IMR-90 (cell line): Measurements from ENCODE around the gene EFCAB8. TPM values are rescaled to one million over a fixed set of nuclear protein-coding genes. Genes with fewer than 3 reads are reported as not detected.

Experiments
- ATAC-seq: fragments of 200-7000 bp; cut with Tn5 transposase; 2 replicates; pipeline ENCODE4 v1.9.1; 2020; ENCODE audit warnings: low read depth, mild to moderate bottlenecking, moderate library complexity
- BruUV-seq: library from RNA; stranded (reverse); fragments of 400-500 nt; replicated peaks from 2 replicates; lab custom pipeline; 2021; lab: Mats Ljungman, UMichigan
- CTCF ChIA-PET: fragments of 300-600 bp; formaldehyde crosslinking; extraction: SDS; loops from one replicate; lab custom pipeline; 2021; ENCODE audit warnings: antibody characterized with exemption; lab: Yijun Ruan, JAX
- POLR2A ChIA-PET: fragments of 300-600 bp; sonication (Branson Sonifier 250); formaldehyde crosslinking; loops from one replicate; lab custom pipeline; 2022; ENCODE audit warnings: antibody characterized with exemption; ENCODE audit not compliant: unreplicated experiment; lab: Charles Lee
- DNase-seq: peaks from one replicate; pipeline ENCODE4 v3.0.0; 2013
- H2AFZ ChIP-seq: replicated peaks from 2 replicates; pipeline ENCODE3; 2013; ENCODE audit warnings: low read length, mild to moderate bottlenecking; ENCODE audit not compliant: poor library complexity
- H2AK5ac ChIP-seq: 2 replicates; pipeline ENCODE4 v1.6.1; 2013; ENCODE audit warnings: low read depth, low read length, inconsistent platforms
- H2AK9ac ChIP-seq: replicated peaks from 2 replicates; pipeline ENCODE3; 2013; ENCODE audit warnings: mild to moderate bottlenecking, low read depth, low read length, moderate library complexity; ENCODE audit not compliant: poor library complexity
- H2BK120ac ChIP-seq: 2 replicates; pipeline ENCODE4 v1.6.1; 2013; ENCODE audit warnings: low read depth, low read length, inconsistent platforms
- H2BK15ac ChIP-seq: 3 replicates; pipeline ENCODE4 v1.6.1; 2013; ENCODE audit warnings: low read depth, low read length, inconsistent platforms
- H2BK20ac ChIP-seq: 2 replicates; pipeline ENCODE4 v1.6.1; 2013; ENCODE audit warnings: low read depth, mild to moderate bottlenecking, inconsistent platforms, low read length, moderate library complexity
- H2BK5ac ChIP-seq: 2 replicates; pipeline ENCODE4 v1.6.1; 2013; ENCODE audit warnings: mild to moderate bottlenecking, low read depth, low read length, inconsistent platforms; ENCODE audit not compliant: poor library complexity, severe bottlenecking
- H3K14ac ChIP-seq: replicated peaks from 2 replicates; pipeline ENCODE4 v1.6.1; 2013; ENCODE audit warnings: low read depth, low read length, inconsistent platforms
- H3K18ac ChIP-seq: 2 replicates; pipeline ENCODE4 v1.6.1; 2013; ENCODE audit warnings: low read depth, low read length, control low read depth
- H3K23ac ChIP-seq: 2 replicates; pipeline ENCODE4 v1.6.1; 2013; ENCODE audit warnings: low read depth, low read length, inconsistent platforms
- H3K27ac ChIP-seq: 2 replicates; pipeline ENCODE4 v1.5.1; 2013; ENCODE audit warnings: mild to moderate bottlenecking, control low read depth, low read length; ENCODE audit not compliant: insufficient read depth
- H3K27me3 ChIP-seq: 2 replicates; pipeline ENCODE4 v1.6.1; 2013; ENCODE audit warnings: low read length; ENCODE audit not compliant: control insufficient read depth, insufficient read depth
- H3K36me3 ChIP-seq: 2 replicates; pipeline ENCODE4 v1.6.1; 2013; ENCODE audit warnings: low read length, mixed read lengths; ENCODE audit not compliant: control insufficient read depth, insufficient read depth
- H3K4ac ChIP-seq: 2 replicates; pipeline ENCODE4 v1.6.1; 2013; ENCODE audit warnings: low read depth, low read length, inconsistent platforms
- H3K4me1 ChIP-seq: 2 replicates; pipeline ENCODE4 v1.6.1; 2013; ENCODE audit warnings: low read length, mixed read lengths; ENCODE audit not compliant: control insufficient read depth, insufficient read depth
- H3K4me2 ChIP-seq: 2 replicates; pipeline ENCODE4 v1.6.1; 2013; ENCODE audit warnings: low read depth, mild to moderate bottlenecking, control low read depth, low read length, moderate library complexity
- H3K4me3 ChIP-seq: 2 replicates; pipeline ENCODE4 v1.5.1; 2013; ENCODE audit warnings: low read depth, mild to moderate bottlenecking, control low read depth, low read length, moderate library complexity; ENCODE audit not compliant: insufficient read depth
- H3K56ac ChIP-seq: 2 replicates; pipeline ENCODE4 v1.6.1; 2013; ENCODE audit warnings: low read length, inconsistent platforms; ENCODE audit not compliant: insufficient read depth; ENCODE audit errors: extremely low read depth
- H3K79me1 ChIP-seq, 2 experiments: 2 replicates each; pipeline ENCODE4 v1.6.1; 2013; ENCODE audit warnings: low read length in 2 of 2, inconsistent platforms in 1 of 2, low read depth in 1 of 2
- H3K9ac ChIP-seq: 2 replicates; pipeline ENCODE4 v1.6.1; 2013; ENCODE audit warnings: low read depth, low read length, control low read depth
- H3K9me1 ChIP-seq: 2 replicates; pipeline ENCODE4 v1.6.1; 2013; ENCODE audit warnings: low read length, inconsistent platforms; ENCODE audit not compliant: insufficient read depth
- H3K9me3 ChIP-seq: 2 replicates; pipeline ENCODE4 v1.6.1; 2013; ENCODE audit warnings: low read length; ENCODE audit not compliant: control insufficient read depth, insufficient read depth
- H4K20me1 ChIP-seq: 2 replicates; pipeline ENCODE4 v1.6.1; 2013; ENCODE audit warnings: low read length, inconsistent platforms; ENCODE audit not compliant: insufficient read depth
- H4K5ac ChIP-seq: 2 replicates; pipeline ENCODE4 v1.6.1; 2013; ENCODE audit warnings: mild to moderate bottlenecking, low read depth, low read length, control low read depth
- H4K8ac ChIP-seq, 2 experiments: 2 replicates each; pipeline ENCODE4 v1.6.1; 2013; ENCODE audit warnings: low read depth in 2 of 2, low read length in 2 of 2, control low read depth in 1 of 2, inconsistent platforms in 1 of 2
- H4K91ac ChIP-seq: 2 replicates; pipeline ENCODE4 v1.6.1; 2013; ENCODE audit warnings: low read depth, low read length, inconsistent platforms; ENCODE audit not compliant: insufficient read depth
- CEBPB ChIP-seq: IDR thresholded peaks from 2 replicates; pipeline ENCODE4 v1.6.1; 2012; ENCODE audit warnings: low read depth, low read length, improper control_type of control experiment
- MAZ ChIP-seq: IDR thresholded peaks from 2 replicates; pipeline ENCODE4 v1.6.1; 2012; ENCODE audit warnings: low read depth, mild to moderate bottlenecking, low read length, improper control_type of control experiment, moderate library complexity, borderline replicate concordance
- RCOR1 ChIP-seq: IDR thresholded peaks from 2 replicates; pipeline ENCODE4 v1.6.1; 2012; ENCODE audit warnings: mild to moderate bottlenecking, low read length, improper control_type of control experiment; ENCODE audit not compliant: insufficient replicate concordance
- RFX5 ChIP-seq: IDR thresholded peaks from 2 replicates; pipeline ENCODE4 v1.8.0; 2012; ENCODE audit warnings: low read depth, mild to moderate bottlenecking, low read length, moderate library complexity
- WGBS, 2 experiments: methylation state at CpG; one replicate each; pipeline versions ENCODE4 v1.1.5 to v1.1.7; 2013; ENCODE audit warnings: missing lambda C conversion rate in 2 of 2; ENCODE audit not compliant: insufficient read length in 1 of 2; ENCODE audit errors: extremely low coverage in 2 of 2; 5-methylcytosine and 5-hydroxymethylcytosine counted together
- dilution Hi-C: fragments of 300-500 bp; cut with HindIII; formaldehyde crosslinking; loops from one replicate; pipeline ENCODE4 v1.14.3; 2018; ENCODE audit warnings: low sequenced_read_pairs; ENCODE audit not compliant: unreplicated experiment
- in situ Hi-C: fragments of 300-500 bp; cut with MboI; formaldehyde crosslinking; loops from 3 replicates; pipeline ENCODE4 v1.14.3; 2019; ENCODE audit warnings: low sequenced_read_pairs, inconsistent platforms, mixed read lengths
- intact Hi-C: fragments of 100-400 bp; cut with micrococcal nuclease; formaldehyde crosslinking; loops from 2 replicates; pipeline ENCODE4 v1.10.0; 2022
- polyA plus RNA-seq, 3 experiments: library from polyadenylated mRNA; depleted of rRNA; stranded (reverse); fragments of >200 nt; gene quantifications; 2 replicates each; pipeline ENCODE4 v1.2.3, GENCODE V29; 2012; ENCODE audit warnings: low replicate concordance in 1 of 3
- total RNA-seq: library from RNA; depleted of rRNA; stranded (reverse); fragments of >200 nt; gene quantifications from 2 replicates; pipeline ENCODE4 v1.2.3, GENCODE V29; 2012

EFCAB8 gene
- total and polyA plus RNA-seq, 2 of the 4 experiments (the other 2 are of a cell fraction): not detected

DNA sequence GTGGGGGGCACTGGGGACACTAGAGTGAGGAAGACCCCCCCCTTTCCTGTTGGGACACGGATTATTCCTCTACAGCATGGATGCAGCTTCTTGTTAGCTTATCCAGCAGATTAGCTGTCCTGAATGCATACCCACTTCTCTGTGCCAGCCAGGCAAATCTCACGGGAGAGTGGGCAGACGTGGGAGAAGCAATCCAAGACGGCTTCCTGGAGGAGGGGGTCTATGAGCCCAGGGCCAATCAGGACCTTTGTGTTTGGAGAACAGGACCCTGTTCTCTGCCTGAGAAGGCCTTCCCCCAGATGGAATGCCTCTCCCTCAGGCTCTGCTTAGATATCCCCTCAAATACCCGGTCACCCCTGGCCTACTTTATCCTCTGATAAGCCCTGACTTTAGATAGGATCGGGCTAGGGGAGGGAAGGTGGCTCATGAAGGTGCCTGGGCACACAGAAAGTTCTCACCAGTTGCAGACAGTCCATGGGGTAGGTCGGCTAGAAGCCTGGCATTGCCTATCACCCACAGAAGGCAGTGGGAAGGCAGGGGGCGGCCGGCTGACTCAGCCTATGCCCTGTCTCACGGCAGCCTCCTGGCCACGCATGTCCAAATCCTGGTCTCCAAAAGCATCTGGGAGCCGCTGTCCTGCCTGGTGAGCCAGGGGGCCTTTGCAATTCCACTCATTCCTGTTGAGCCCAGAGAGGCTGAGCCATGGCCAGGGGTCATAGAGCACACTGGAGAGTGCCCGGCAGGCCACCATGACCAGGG is 110.8 kb downstream of the EFCAB8 start:
- Histone ChIP-seq H3K36me3 (no peaks in the 10 kb centered on the region), H3K27ac (no peak overlapping the region), H3K4me3 (no peak overlapping the region), H3K4me2 (no peak overlapping the region), H3K9me3 (no peaks in the 10 kb centered on the region), H4K91ac (no peak overlapping the region), H2BK5ac (no peak overlapping the region), H2BK20ac (no peak overlapping the region), H2BK15ac (no peak overlapping the region), H3K4ac (no peak overlapping the region), H3K18ac (no peak overlapping the region), H2AK5ac (no peak overlapping the region), H3K14ac (no peak overlapping the region), H4K8ac (no peak overlapping the region), H3K4me1 (no peaks in the 10 kb centered on the region), H3K9me1 (no peaks in the 10 kb centered on the region), H2BK120ac (no peak overlapping the region), H3K27me3 (peaks cover 18% of the 10 kb centered on the region), H2AK9ac (no peak overlapping the region), H3K79me1 (no peaks in the 10 kb centered on the region), H3K23ac (no peak overlapping the region), H4K20me1 (no peaks in the 10 kb centered on the region), H3K9ac (no peak overlapping the region), H3K56ac (no peak overlapping the region), H4K5ac (no peak overlapping the region), H2AFZ (no peak overlapping the region)
- ChIA-PET CTCF (no interaction called here), POLR2A (no interaction called here)
- ATAC-seq: no peak
- dilution Hi-C loops (no loop called here), intact Hi-C loops (no loop called here), in situ Hi-C loops (no loop called here)
- TF ChIP-seq CEBPB: no peak
- no peak for TF ChIP-seq MAZ
- no peak for TF ChIP-seq RCOR1
- TF ChIP-seq RFX5: no peak
- 74% methylated on average over 7 of the region's 13 CpGs; no CpG with 5 or more reads in 1 of the 2 experiments for WGBS, 2 experiments
- BruUV-seq: no TSS peak
- DNase-seq: no peak
